RWPE1 (cell line): ENCODE measurements around the gene ZNF556.
A peak's percentile ranks its signal among the peaks of the same experiment; 100 is the strongest.

Experiments used
- CTCF ChIA-PET: fragments of 350-600 bp; sonication (Branson Sonifier 250); formaldehyde crosslinking; extraction: SDS; loops from one replicate; lab custom pipeline; 2021; lab: Yijun Ruan, JAX
- POLR2A ChIA-PET: fragments of 400-600 bp; formaldehyde crosslinking; extraction: SDS; loops from one replicate; lab custom pipeline; 2020; ENCODE audit warnings: antibody characterized with exemption; ENCODE audit not compliant: low non-redundant PET; lab: Yijun Ruan, JAX
- DNase-seq: peaks from one replicate; pipeline ENCODE4 v3.0.0; 2012; ENCODE audit warnings: low spot score
- H3K27ac ChIP-seq: fragments of 450-650 bp; 2 replicates; pipeline ENCODE4 v1.5.1; 2017
- CTCF ChIP-seq: fragments of 450-650 bp; conservative IDR thresholded peaks from 2 replicates; pipeline ENCODE4 v1.5.1; 2017; ENCODE audit warnings: low read depth, mild to moderate bottlenecking

ZNF556 gene

GRCh38 chr19:2867025-2867991 is at the start of gene ZNF556:
ZNF556 (plus strand) TSS chr19:2867335; CDS start chr19:2867422, 87 bp downstream.
- CTCF ChIA-PET = interaction anchor here (0.6 to 0.8 kb wide), 2 partner anchors 8 to 279 kb away, joined by 3 read pairs; no protein-coding TSS in a partner anchor
- H3K27ac ChIP-seq = no peak within 1 kb of the TSS
- DNase-seq = peak; percentile 62
- POLR2A ChIA-PET = no interaction called here
- TF ChIP-seq CTCF = no peak

GRCh38 chr19:2819540-2820111 is 47.5 kb upstream of the ZNF556 start, which contains the start of gene ZNF554:
ZNF554 (plus strand) TSS chr19:2819868; CDS start chr19:2820072, 204 bp downstream.
- POLR2A ChIA-PET = no interaction called here
- TF ChIP-seq CTCF = peak; percentile 96
- peak; percentile 94 for DNase-seq
- CTCF ChIA-PET = interaction anchor here (0.6 to 1.4 kb wide), 6 partner anchors 9 to 622 kb away, joined by 3 to 4 read pairs (median 3); partner anchors contain the start of gene SLC39A3
- H3K27ac ChIP-seq = peak within 1 kb of the TSS; percentile 65

- ChIA-PET POLR2A (no interaction called here), CTCF (interaction anchor here (0.7 to 1.4 kb wide), 4 partner anchors 9 to 80 kb away, joined by 3 to 6 read pairs (median 4); partner anchors contain the start of gene SLC39A3)
- no peak for TF ChIP-seq CTCF
Measured at GRCh38 chr19:2820112-2820702, 46.9 kb upstream of the ZNF556 start.

GRCh38 chr19:2822846-2823245 is 44.3 kb upstream of the ZNF556 start:
- ChIA-PET POLR2A (no interaction called here), CTCF (interaction anchor here (0.6 to 0.8 kb wide), 2 partner anchors 16 to 49 kb away, joined by 3 read pairs; no protein-coding TSS in a partner anchor)
- peak overlapping the region; percentile 4; the same call in 1 of the 2 replicates for H3K27ac ChIP-seq
- no peak for TF ChIP-seq CTCF
- DNase-seq = no peak

More at GRCh38 chr19:2820112-2820702, 46.9 kb upstream of the ZNF556 start:
- peak; percentile 19 for DNase-seq
- peak overlapping the region; percentile 65 for H3K27ac ChIP-seq

DNA sequence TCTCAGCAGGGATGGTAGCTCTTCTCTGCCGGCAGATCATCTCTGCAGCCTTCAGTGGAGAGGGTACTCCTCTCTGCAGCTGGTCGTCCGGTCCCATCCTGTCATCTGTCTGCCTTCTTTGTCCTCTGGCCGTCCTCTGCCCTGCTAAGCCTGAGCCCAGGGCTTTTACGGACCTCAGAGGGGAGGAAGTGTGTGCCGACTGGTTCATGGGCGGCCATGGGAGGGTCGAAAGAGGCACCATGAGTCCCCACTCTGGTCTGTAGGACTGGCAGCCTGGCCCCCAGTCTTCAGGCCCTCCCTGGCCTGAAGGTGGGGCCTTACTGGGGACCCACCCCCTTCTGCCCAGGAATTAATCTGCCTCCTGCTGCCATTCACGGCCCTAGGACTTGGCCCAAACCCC is 43.5 kb upstream of the ZNF556 start:
- no peak for TF ChIP-seq CTCF
- POLR2A ChIA-PET = no interaction called here
- no peak for DNase-seq
- CTCF ChIA-PET = no interaction called here
- H3K27ac ChIP-seq = 0 out of 2 replicates have a peak overlapping the region, but pooled peaks have one; percentile 17

- H3K27ac ChIP-seq = 0 out of 2 replicates have a peak overlapping the region, but pooled peaks have one; percentile 17
- no peak for DNase-seq
- ChIA-PET POLR2A (no interaction called here), CTCF (no interaction called here)
- no peak for TF ChIP-seq CTCF
Measured at GRCh38 chr19:2824129-2824528, 43.0 kb upstream of the ZNF556 start.
